Neural cell (in vitro differentiated cells): Measurements from ENCODE around the gene AFF1. TPM values are rescaled to one million over a fixed set of nuclear protein-coding genes. Genes with fewer than 3 reads are reported as not detected.

ENCODE experiments used
- H2AFZ ChIP-seq: fragments of 200-600, 300-800 bp; sonication (generic), shearing (Covaris generic); 2 replicates; pipeline ENCODE4 v1.6.0; 2014; ENCODE audit warnings: low read depth, mild to moderate bottlenecking, antibody characterized with exemption, low read length, moderate library complexity
- H3F3A ChIP-seq: fragments of 200-600 bp; shearing (Covaris generic); 2 replicates; pipeline ENCODE4 v1.6.1; 2016; ENCODE audit warnings: mild to moderate bottlenecking, moderate library complexity, mixed read lengths, antibody characterized with exemption, low read length; ENCODE audit not compliant: insufficient read depth, poor library complexity, severe bottlenecking
- H3K27ac ChIP-seq: fragments of 200-600, 300-800 bp; sonication (generic), shearing (Covaris generic); 2 replicates; pipeline ENCODE4 v1.5.1; 2014; ENCODE audit warnings: mild to moderate bottlenecking, low read length, moderate library complexity
- H3K27me3 ChIP-seq: fragments of 300-800, 200-600 bp; sonication (generic), shearing (Covaris generic); 2 replicates; pipeline ENCODE4 v1.6.0; 2014; ENCODE audit warnings: mild to moderate bottlenecking, low read depth, low read length, moderate library complexity; ENCODE audit not compliant: insufficient read depth
- H3K36me3 ChIP-seq: fragments of 300-800, 200-600 bp; sonication (generic), shearing (Covaris generic); 2 replicates; pipeline ENCODE4 v1.5.1; 2014; ENCODE audit warnings: mild to moderate bottlenecking, antibody characterized with exemption, low read length, moderate library complexity; ENCODE audit not compliant: insufficient read depth
- H3K4me2 ChIP-seq: fragments of 300-800, 200-600 bp; sonication (generic), shearing (Covaris generic); 2 replicates; pipeline ENCODE4 v1.6.0; 2014; ENCODE audit warnings: mild to moderate bottlenecking, low read length
- H3K4me3 ChIP-seq: fragments of 300-800, 200-600 bp; sonication (generic), shearing (Covaris generic); 2 replicates; pipeline ENCODE4 v1.5.1; 2014; ENCODE audit warnings: mild to moderate bottlenecking, low read length, moderate library complexity
- H3K79me2 ChIP-seq: fragments of 200-600 bp; shearing (Covaris generic); replicated peaks from 2 replicates; pipeline ENCODE4 v1.6.0; 2014; ENCODE audit warnings: mild to moderate bottlenecking, low read length, moderate library complexity; ENCODE audit not compliant: insufficient read depth
- H3K9ac ChIP-seq: fragments of 300-800, 200-600 bp; sonication (generic), shearing (Covaris generic); 2 replicates; pipeline ENCODE4 v1.6.1; 2016; ENCODE audit warnings: mild to moderate bottlenecking, low read length, mixed read lengths
- H3K9me2 ChIP-seq: fragments of 200-600 bp; shearing (Covaris generic); 2 replicates; pipeline ENCODE4 v1.6.1; 2016; ENCODE audit warnings: mild to moderate bottlenecking, low read length, mixed read lengths; ENCODE audit not compliant: insufficient read depth
- H3K9me3 ChIP-seq: fragments of 200-600, 300-800 bp; sonication (generic), shearing (Covaris generic); 2 replicates; pipeline ENCODE4 v1.6.1; 2016; ENCODE audit warnings: mild to moderate bottlenecking, mixed run types, low read length, moderate library complexity, mixed read lengths
- H4K20me1 ChIP-seq: fragments of 200-600 bp; shearing (Covaris generic); 2 replicates; pipeline ENCODE4 v1.6.1; 2016; ENCODE audit warnings: mild to moderate bottlenecking, mixed run types; ENCODE audit not compliant: insufficient read depth
- EP300 ChIP-seq: fragments of 450-650 bp; conservative IDR thresholded peaks from 2 replicates; pipeline ENCODE4 v1.6.1; 2014; ENCODE audit warnings: antibody characterized with exemption, mild to moderate bottlenecking, moderate library complexity; ENCODE audit not compliant: poor library complexity, severe bottlenecking
- EZH2 ChIP-seq: fragments of 200-600, 300-800 bp; shearing (Covaris generic), sonication (generic); IDR thresholded peaks from 2 replicates; pipeline ENCODE4 v1.6.1; 2014; ENCODE audit warnings: antibody characterized with exemption, low read length, borderline replicate concordance, mild to moderate bottlenecking; ENCODE audit not compliant: insufficient read depth, poor library complexity, severe bottlenecking
- MXI1 ChIP-seq: fragments of 450-650 bp; conservative IDR thresholded peaks from 2 replicates; pipeline ENCODE4 v1.6.1; 2014; ENCODE audit warnings: antibody characterized with exemption, mild to moderate bottlenecking; ENCODE audit not compliant: poor library complexity, severe bottlenecking
- POLR2AphosphoS5 ChIP-seq: IDR thresholded peaks from 2 replicates; pipeline ENCODE4 v1.6.1; 2012
- RAD21 ChIP-seq: fragments of 450-650 bp; conservative IDR thresholded peaks from 2 replicates; pipeline ENCODE4 v1.6.1; 2014; ENCODE audit warnings: antibody characterized with exemption, mild to moderate bottlenecking, moderate library complexity
- SMC3 ChIP-seq: fragments of 450-650 bp; conservative IDR thresholded peaks from 2 replicates; pipeline ENCODE4 v1.6.1; 2014; ENCODE audit warnings: antibody characterized with exemption, mild to moderate bottlenecking, moderate library complexity; ENCODE audit not compliant: poor library complexity
- TAF1 ChIP-seq: IDR thresholded peaks from 2 replicates; pipeline ENCODE4 v1.6.1; 2012; ENCODE audit warnings: low read depth
- polyA plus RNA-seq: library from polyadenylated mRNA; depleted of rRNA; stranded (reverse); fragments of >200 nt; gene quantifications from 2 replicates; pipeline ENCODE4 v1.2.3, GENCODE V29; 2014
- TF ChIP-seq, protein P1 (sequence below): fragments of 450-650 bp; IDR thresholded peaks from 2 replicates; pipeline ENCODE4 v1.5.1; 2014; ENCODE audit warnings: antibody characterized with exemption, mild to moderate bottlenecking, moderate library complexity; ENCODE audit not compliant: poor library complexity, severe bottlenecking
- TF ChIP-seq, protein P2 (sequence below): IDR thresholded peaks from 2 replicates; pipeline ENCODE4 v1.6.1; 2012; ENCODE audit warnings: borderline replicate concordance

The AFF1 gene
- polyA plus RNA-seq, 1 donor from 2014 or later = 0.63 TPM

DNA sequence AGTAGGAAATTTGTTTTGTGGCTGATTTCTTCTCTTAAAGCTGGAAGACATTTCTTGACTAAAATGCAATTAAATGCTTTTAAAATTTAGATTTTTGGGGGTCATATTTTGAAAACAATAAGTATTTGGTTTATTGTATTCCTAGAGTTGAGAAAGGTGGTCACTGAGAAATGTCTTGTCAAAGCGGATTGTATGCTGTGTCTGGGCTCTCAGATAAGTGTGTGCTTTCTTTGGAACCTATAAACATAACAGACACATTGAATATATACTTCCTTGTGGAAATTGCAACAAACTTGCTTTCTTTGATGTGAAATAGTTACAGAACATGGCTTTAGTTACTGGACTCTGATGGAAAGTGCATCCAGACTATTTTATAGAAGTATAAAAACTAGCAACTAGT lies 75.4 kb downstream of the AFF1 start:
- no peak for TF ChIP-seq SMC3
- TF ChIP-seq, protein P1, sequence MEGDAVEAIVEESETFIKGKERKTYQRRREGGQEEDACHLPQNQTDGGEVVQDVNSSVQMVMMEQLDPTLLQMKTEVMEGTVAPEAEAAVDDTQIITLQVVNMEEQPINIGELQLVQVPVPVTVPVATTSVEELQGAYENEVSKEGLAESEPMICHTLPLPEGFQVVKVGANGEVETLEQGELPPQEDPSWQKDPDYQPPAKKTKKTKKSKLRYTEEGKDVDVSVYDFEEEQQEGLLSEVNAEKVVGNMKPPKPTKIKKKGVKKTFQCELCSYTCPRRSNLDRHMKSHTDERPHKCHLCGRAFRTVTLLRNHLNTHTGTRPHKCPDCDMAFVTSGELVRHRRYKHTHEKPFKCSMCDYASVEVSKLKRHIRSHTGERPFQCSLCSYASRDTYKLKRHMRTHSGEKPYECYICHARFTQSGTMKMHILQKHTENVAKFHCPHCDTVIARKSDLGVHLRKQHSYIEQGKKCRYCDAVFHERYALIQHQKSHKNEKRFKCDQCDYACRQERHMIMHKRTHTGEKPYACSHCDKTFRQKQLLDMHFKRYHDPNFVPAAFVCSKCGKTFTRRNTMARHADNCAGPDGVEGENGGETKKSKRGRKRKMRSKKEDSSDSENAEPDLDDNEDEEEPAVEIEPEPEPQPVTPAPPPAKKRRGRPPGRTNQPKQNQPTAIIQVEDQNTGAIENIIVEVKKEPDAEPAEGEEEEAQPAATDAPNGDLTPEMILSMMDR = no peak
- TF ChIP-seq EZH2 = no peak
- no peak for TF ChIP-seq POLR2AphosphoS5
- TF ChIP-seq EP300 = no peak
- TF ChIP-seq MXI1 = no peak
- no peak for TF ChIP-seq TAF1
- TF ChIP-seq, protein P2, sequence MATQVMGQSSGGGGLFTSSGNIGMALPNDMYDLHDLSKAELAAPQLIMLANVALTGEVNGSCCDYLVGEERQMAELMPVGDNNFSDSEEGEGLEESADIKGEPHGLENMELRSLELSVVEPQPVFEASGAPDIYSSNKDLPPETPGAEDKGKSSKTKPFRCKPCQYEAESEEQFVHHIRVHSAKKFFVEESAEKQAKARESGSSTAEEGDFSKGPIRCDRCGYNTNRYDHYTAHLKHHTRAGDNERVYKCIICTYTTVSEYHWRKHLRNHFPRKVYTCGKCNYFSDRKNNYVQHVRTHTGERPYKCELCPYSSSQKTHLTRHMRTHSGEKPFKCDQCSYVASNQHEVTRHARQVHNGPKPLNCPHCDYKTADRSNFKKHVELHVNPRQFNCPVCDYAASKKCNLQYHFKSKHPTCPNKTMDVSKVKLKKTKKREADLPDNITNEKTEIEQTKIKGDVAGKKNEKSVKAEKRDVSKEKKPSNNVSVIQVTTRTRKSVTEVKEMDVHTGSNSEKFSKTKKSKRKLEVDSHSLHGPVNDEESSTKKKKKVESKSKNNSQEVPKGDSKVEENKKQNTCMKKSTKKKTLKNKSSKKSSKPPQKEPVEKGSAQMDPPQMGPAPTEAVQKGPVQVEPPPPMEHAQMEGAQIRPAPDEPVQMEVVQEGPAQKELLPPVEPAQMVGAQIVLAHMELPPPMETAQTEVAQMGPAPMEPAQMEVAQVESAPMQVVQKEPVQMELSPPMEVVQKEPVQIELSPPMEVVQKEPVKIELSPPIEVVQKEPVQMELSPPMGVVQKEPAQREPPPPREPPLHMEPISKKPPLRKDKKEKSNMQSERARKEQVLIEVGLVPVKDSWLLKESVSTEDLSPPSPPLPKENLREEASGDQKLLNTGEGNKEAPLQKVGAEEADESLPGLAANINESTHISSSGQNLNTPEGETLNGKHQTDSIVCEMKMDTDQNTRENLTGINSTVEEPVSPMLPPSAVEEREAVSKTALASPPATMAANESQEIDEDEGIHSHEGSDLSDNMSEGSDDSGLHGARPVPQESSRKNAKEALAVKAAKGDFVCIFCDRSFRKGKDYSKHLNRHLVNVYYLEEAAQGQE = no peak
- TF ChIP-seq RAD21 = no peak
- no peaks in the 10 kb centered on the region for H3K9me3 ChIP-seq
- H3K79me2 ChIP-seq = peaks cover 55% of the 10 kb centered on the region
- no peak overlapping the region for H3K4me2 ChIP-seq
- no peak overlapping the region for H3K4me3 ChIP-seq
- no peak overlapping the region for H3K9ac ChIP-seq
- H4K20me1 ChIP-seq = no peaks in the 10 kb centered on the region
- peaks cover 8% of the 10 kb centered on the region for H3F3A ChIP-seq
- no peaks in the 10 kb centered on the region for H3K36me3 ChIP-seq
- no peak overlapping the region for H3K27ac ChIP-seq
- no peaks in the 10 kb centered on the region for H3K27me3 ChIP-seq
- no peaks in the 10 kb centered on the region for H3K9me2 ChIP-seq
- no peak overlapping the region for H2AFZ ChIP-seq

DNA sequence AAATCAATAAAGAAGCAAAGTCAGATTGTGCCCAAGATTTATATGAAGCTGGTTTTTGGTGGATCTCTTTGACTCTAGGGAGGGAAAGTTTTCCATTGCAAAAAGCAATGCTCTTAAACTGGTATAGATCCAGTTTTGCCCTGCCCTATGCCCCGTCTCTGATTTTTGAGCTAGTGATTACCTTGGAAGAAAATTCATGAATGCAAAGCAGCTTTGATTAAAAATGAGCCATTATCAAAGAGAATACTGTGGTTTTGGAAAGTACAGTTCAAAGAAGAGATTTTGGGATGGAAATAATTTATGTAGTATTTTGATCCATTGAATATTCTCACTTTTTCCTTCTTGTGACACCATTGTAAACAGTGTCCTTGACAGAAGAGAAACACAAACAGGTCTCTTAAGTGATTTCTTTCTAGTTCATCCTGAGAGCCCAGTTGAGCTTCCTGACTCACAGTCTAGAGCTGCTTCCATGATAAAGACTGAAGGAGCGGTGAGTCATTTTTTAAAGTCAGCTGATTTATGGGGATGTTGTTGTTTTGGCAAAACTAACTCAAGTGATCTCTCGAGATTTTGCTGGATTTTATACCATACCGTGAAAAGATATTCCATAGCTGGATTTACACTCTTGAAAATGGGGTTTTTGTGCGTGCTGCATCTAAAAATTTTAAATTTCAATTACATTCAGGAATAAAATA lies 76.7 kb downstream of the AFF1 start:
- no peak overlapping the region for H3K27ac ChIP-seq
- no peak overlapping the region for H3K9ac ChIP-seq
- no peaks in the 10 kb centered on the region for H3K9me2 ChIP-seq
- TF ChIP-seq, protein P1 = no peak
- no peak for TF ChIP-seq EZH2
- no peak for TF ChIP-seq SMC3
- no peak for TF ChIP-seq EP300
- TF ChIP-seq RAD21 = no peak
- TF ChIP-seq, protein P2 = no peak
- TF ChIP-seq MXI1 = no peak
- TF ChIP-seq POLR2AphosphoS5 = no peak
- TF ChIP-seq TAF1 = no peak
- no peaks in the 10 kb centered on the region for H3K9me3 ChIP-seq
- no peak overlapping the region for H2AFZ ChIP-seq
- H3K36me3 ChIP-seq = no peaks in the 10 kb centered on the region
- no peaks in the 10 kb centered on the region for H3F3A ChIP-seq
- no peak overlapping the region for H3K4me3 ChIP-seq
- H4K20me1 ChIP-seq = no peaks in the 10 kb centered on the region
- H3K79me2 ChIP-seq = peaks cover 60% of the 10 kb centered on the region
- H3K27me3 ChIP-seq = no peaks in the 10 kb centered on the region
- no peak overlapping the region for H3K4me2 ChIP-seq
